Measurements from ENCODE around the gene PAX8. TPM values are rescaled to one million over a fixed set of nuclear protein-coding genes. Genes with fewer than 3 reads are reported as not detected.
"Not testable (repeated sequence)": the region's sequence is repeated elsewhere in the genome, so short reads cannot be mapped to it uniquely, and the experiment has no call there.

Gene PAX8
- total and polyA plus RNA-seq, 2 experiments from 2014 or later = 5.8 to 13.1 TPM

GRCh38 chr2:113237604-113238160, 41.0 kb downstream of the PAX8 start:
- TF ChIP-seq EZH2phosphoT487 (IDR thresholded peaks at IDR 0.05; ENCODE audit: insufficient read depth, low read depth) (no peak), EZH2 (IDR thresholded peaks at IDR 0.05; ENCODE audit: insufficient read depth, poor library complexity, severe bottlenecking) (no peak)
- Histone ChIP-seq H3K4me2 (ENCODE audit: unreplicated experiment) (peak overlapping the region; percentile 62), H3K27me3 (replicated peaks; ENCODE audit: insufficient read depth) (no peaks in the 10 kb centered on the region), H3K27ac (peak overlapping the region; percentile 67), H3K36me3 (ENCODE audit: low read depth) (no peaks in the 10 kb centered on the region), H2AFZ (no peak overlapping the region), H4K20me1 (ENCODE audit: insufficient read depth) (no peaks in the 10 kb centered on the region), H3K9me3 (ENCODE audit: low read depth) (no peaks in the 10 kb centered on the region), H3K9me2 (ENCODE audit: insufficient read depth) (no peaks in the 10 kb centered on the region), H3K4me3 (peak overlapping the region; percentile 73), H3K79me2 (ENCODE audit: insufficient read depth) (peaks cover 48% of the 10 kb centered on the region), H3F3A (ENCODE audit: insufficient read depth) (peaks cover 34% of the 10 kb centered on the region), H3K9ac (peak overlapping the region; percentile 84), H3K4me1 (ENCODE audit: insufficient read depth) (peaks cover 52% of the 10 kb centered on the region)
- peak; percentile 44 for DNase-seq
- in situ Hi-C loops (cut with MboI) = no loop called here
- WGBS, 2 experiments (ENCODE audit: low coverage in 1 of 2, low lambda C conversion rate in 2 of 2, missing lambda C conversion rate in 2 of 2) = 73 to 76% methylated on average over 9 of the region's 9 CpGs

- peaks cover 30% of the 10 kb centered on the region for H3F3A ChIP-seq (ENCODE audit: insufficient read depth)
- peaks cover 48% of the 10 kb centered on the region for H3K4me1 ChIP-seq (ENCODE audit: insufficient read depth)
- no peaks in the 10 kb centered on the region for H4K20me1 ChIP-seq (ENCODE audit: insufficient read depth)
- H3K4me2 ChIP-seq (ENCODE audit: unreplicated experiment) = peak overlapping the region; percentile 62
- DNase-seq = peak; percentile 43
- in situ Hi-C loops (cut with MboI) = no loop called here
- H3K9me3 ChIP-seq (ENCODE audit: low read depth) = no peaks in the 10 kb centered on the region
- TF ChIP-seq EZH2 (IDR thresholded peaks at IDR 0.05; ENCODE audit: insufficient read depth, poor library complexity, severe bottlenecking) = no peak
- H3K79me2 ChIP-seq (ENCODE audit: insufficient read depth) = peaks cover 37% of the 10 kb centered on the region
- peak overlapping the region; percentile 73 for H3K4me3 ChIP-seq
- H3K9ac ChIP-seq = peak overlapping the region; percentile 84
- H3K9me2 ChIP-seq (ENCODE audit: insufficient read depth) = no peaks in the 10 kb centered on the region
- H3K27me3 ChIP-seq (replicated peaks; ENCODE audit: insufficient read depth) = no peaks in the 10 kb centered on the region
- WGBS, 2 experiments (ENCODE audit: low coverage in 1 of 2, low lambda C conversion rate in 2 of 2, missing lambda C conversion rate in 2 of 2) = 51 to 59% methylated on average over 23 to 33 of the region's 38 CpGs
- no peaks in the 10 kb centered on the region for H3K36me3 ChIP-seq (ENCODE audit: low read depth)
- H3K27ac ChIP-seq = peak overlapping the region; percentile 67
- H2AFZ ChIP-seq = no peak overlapping the region
Observed at GRCh38 chr2:113236367-113237159, 42.2 kb downstream of the PAX8 start.

- H3K9me2 ChIP-seq (ENCODE audit: insufficient read depth); H4K20me1 ChIP-seq (ENCODE audit: insufficient read depth); H3K27me3 ChIP-seq (replicated peaks; ENCODE audit: insufficient read depth); in situ Hi-C loops (cut with MboI); H3K9me3 ChIP-seq (ENCODE audit: low read depth); H3K36me3 ChIP-seq (ENCODE audit: low read depth): not testable (repeated sequence)
- peak overlapping the region; percentile 73 for H3K4me3 ChIP-seq
- H3F3A ChIP-seq (ENCODE audit: insufficient read depth) = peaks cover 25% of the 10 kb centered on the region
- H3K4me2 ChIP-seq (ENCODE audit: unreplicated experiment) = peak overlapping the region; percentile 84
- H2AFZ ChIP-seq = peak overlapping the region; percentile 72
- WGBS, 2 experiments (ENCODE audit: low coverage in 1 of 2, low lambda C conversion rate in 2 of 2, missing lambda C conversion rate in 2 of 2) = 57 to 58% methylated on average over 15 to 63 of the region's 74 CpGs
- peaks cover 35% of the 10 kb centered on the region for H3K79me2 ChIP-seq (ENCODE audit: insufficient read depth)
- H3K27ac ChIP-seq = peak overlapping the region; percentile 67
- H3K9ac ChIP-seq = peak overlapping the region; percentile 84
- H3K4me1 ChIP-seq (ENCODE audit: insufficient read depth) = peaks cover 41% of the 10 kb centered on the region
- peak; percentile 88 for DNase-seq
Observed at GRCh38 chr2:113235347-113236226, 43.1 kb downstream of the PAX8 start.

- WGBS, 2 experiments (ENCODE audit: low coverage in 1 of 2, low lambda C conversion rate in 2 of 2, missing lambda C conversion rate in 2 of 2) = 50 to 60% methylated on average over 12 to 16 of the region's 16 CpGs
Observed at GRCh38 chr2:113234721-113235346, 43.9 kb downstream of the PAX8 start.

More at GRCh38 chr2:113234721-113235346, 43.9 kb downstream of the PAX8 start:
- peak overlapping the region; percentile 72 for H2AFZ ChIP-seq
- peaks cover 35% of the 10 kb centered on the region for H3K79me2 ChIP-seq (ENCODE audit: insufficient read depth)
- H3F3A ChIP-seq (ENCODE audit: insufficient read depth) = peaks cover 17% of the 10 kb centered on the region
- H3K9me3 ChIP-seq (ENCODE audit: low read depth) = no peaks in the 10 kb centered on the region
- no peaks in the 10 kb centered on the region for H3K27me3 ChIP-seq (replicated peaks; ENCODE audit: insufficient read depth)
- peak overlapping the region; percentile 84 for H3K9ac ChIP-seq
- no peak for TF ChIP-seq EZH2 (IDR thresholded peaks at IDR 0.05; ENCODE audit: insufficient read depth, poor library complexity, severe bottlenecking)
- no peak for TF ChIP-seq EZH2phosphoT487 (IDR thresholded peaks at IDR 0.05; ENCODE audit: insufficient read depth, low read depth)
- H3K4me3 ChIP-seq = peak overlapping the region; percentile 73
- H3K9me2 ChIP-seq (ENCODE audit: insufficient read depth) = no peaks in the 10 kb centered on the region
- peaks cover 34% of the 10 kb centered on the region for H3K4me1 ChIP-seq (ENCODE audit: insufficient read depth)
- no peaks in the 10 kb centered on the region for H4K20me1 ChIP-seq (ENCODE audit: insufficient read depth)
- H3K27ac ChIP-seq = peak overlapping the region; percentile 67
- peak; percentile 53 for DNase-seq
- in situ Hi-C loops (cut with MboI) = no loop called here
- peak overlapping the region; percentile 84 for H3K4me2 ChIP-seq (ENCODE audit: unreplicated experiment)
- no peaks in the 10 kb centered on the region for H3K36me3 ChIP-seq (ENCODE audit: low read depth)

Measured in GM23248 (cell line).